Measurements from ENCODE around the gene COG7. TPM values are rescaled to one million over a fixed set of nuclear protein-coding genes. Genes with fewer than 3 reads are reported as not detected.

The COG7 gene
- total and polyA plus RNA-seq, 2 of the 13 experiments (the other 11 are each of a cell fraction or from before 2014, with no cell fraction given): 12.6 to 54.5 TPM

DNA sequence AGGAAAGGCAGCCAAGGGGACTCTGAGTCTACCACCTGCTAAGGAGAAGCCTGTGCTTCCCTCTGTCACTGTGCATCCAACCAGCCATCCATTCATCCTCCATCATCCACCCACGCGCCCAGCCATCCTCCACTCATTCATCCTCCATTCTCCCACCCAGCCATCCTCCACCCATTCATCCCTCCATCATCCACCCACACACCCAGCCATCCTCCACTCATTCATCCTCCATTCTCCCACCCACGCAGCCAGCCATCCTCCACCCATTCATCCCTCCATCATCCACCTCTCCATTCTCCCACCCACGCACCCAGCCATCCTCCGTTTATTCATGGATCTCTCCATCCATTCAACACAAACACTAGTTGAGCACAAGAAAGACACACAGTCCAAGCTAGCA is 74.1 kb downstream of the COG7 start (continued):
- TF ChIP-seq, protein P1, sequence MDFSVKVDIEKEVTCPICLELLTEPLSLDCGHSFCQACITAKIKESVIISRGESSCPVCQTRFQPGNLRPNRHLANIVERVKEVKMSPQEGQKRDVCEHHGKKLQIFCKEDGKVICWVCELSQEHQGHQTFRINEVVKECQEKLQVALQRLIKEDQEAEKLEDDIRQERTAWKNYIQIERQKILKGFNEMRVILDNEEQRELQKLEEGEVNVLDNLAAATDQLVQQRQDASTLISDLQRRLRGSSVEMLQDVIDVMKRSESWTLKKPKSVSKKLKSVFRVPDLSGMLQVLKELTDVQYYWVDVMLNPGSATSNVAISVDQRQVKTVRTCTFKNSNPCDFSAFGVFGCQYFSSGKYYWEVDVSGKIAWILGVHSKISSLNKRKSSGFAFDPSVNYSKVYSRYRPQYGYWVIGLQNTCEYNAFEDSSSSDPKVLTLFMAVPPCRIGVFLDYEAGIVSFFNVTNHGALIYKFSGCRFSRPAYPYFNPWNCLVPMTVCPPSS (IDR thresholded peaks at IDR 0.05): 0 out of 2 replicates have a peak, but pooled peaks have one; percentile 75
- TF ChIP-seq JUNB (CRISPR knock-in tag; IDR thresholded peaks at IDR 0.05; ENCODE audit: borderline replicate concordance) (0 out of 2 replicates have a peak, but pooled peaks have one; percentile 39), ZBTB38 (CRISPR knock-in tag; IDR thresholded peaks at IDR 0.05) (no peak), HDAC2 (CRISPR knock-in tag; IDR thresholded peaks at IDR 0.05) (no peak)

DNA sequence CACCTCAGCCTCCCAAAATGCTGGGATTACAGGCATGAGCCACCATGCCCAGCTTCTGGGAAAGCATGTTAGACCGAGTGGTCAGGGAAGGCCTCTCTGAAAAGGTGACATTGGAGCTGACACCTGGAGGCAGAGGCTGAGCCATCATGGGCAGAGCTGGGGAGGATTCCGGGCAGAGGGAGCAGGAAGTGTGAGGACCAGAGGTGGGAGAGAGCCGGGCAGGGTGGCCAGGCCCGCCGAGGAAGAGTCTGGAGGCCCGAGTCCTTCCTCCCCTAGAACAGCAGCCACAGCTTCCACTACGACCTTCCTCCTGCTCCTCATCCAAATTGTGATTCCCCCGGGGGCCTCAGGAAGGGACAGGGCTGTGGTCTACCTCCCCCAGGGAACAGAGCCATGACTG is 74.7 kb downstream of the COG7 start:
- H3K79me2 ChIP-seq (ENCODE audit: insufficient read depth, low read length): no peaks in the 10 kb centered on the region
- DNase-seq (ENCODE audit: low spot score) (no peak), FAIRE-seq (no peak), ATAC-seq (no peak)
- CTCF ChIA-PET (ENCODE audit: low intra/inter-chr PET ratio, low total read pairs): no interaction called here
- no peak overlapping the region for H2AFZ ChIP-seq (ENCODE audit: low read length)
- H4K20me1 ChIP-seq (ENCODE audit: insufficient read depth, low read length): no peaks in the 10 kb centered on the region; the same call in 1 of the 2 replicates
- no peak overlapping the region for H3K4me3 ChIP-seq (replicated peaks in 1 of 3; ENCODE audit: insufficient read depth in 1 of 3, low read depth in 2 of 3, low read length in 3 of 3)
- TF ChIP-seq ZNF761 (CRISPR knock-in tag; conservative IDR thresholded peaks at IDR 0.05): no peak
- TF ChIP-seq, protein P2, sequence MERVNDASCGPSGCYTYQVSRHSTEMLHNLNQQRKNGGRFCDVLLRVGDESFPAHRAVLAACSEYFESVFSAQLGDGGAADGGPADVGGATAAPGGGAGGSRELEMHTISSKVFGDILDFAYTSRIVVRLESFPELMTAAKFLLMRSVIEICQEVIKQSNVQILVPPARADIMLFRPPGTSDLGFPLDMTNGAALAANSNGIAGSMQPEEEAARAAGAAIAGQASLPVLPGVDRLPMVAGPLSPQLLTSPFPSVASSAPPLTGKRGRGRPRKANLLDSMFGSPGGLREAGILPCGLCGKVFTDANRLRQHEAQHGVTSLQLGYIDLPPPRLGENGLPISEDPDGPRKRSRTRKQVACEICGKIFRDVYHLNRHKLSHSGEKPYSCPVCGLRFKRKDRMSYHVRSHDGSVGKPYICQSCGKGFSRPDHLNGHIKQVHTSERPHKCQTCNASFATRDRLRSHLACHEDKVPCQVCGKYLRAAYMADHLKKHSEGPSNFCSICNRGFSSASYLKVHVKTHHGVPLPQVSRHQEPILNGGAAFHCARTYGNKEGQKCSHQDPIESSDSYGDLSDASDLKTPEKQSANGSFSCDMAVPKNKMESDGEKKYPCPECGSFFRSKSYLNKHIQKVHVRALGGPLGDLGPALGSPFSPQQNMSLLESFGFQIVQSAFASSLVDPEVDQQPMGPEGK (CRISPR knock-in tag; IDR thresholded peaks at IDR 0.05): no peak
- no peak for TF ChIP-seq FOXA3 (CRISPR knock-in tag; IDR thresholded peaks at IDR 0.05)
- no peak for TF ChIP-seq SP140L (CRISPR knock-in tag; IDR thresholded peaks at IDR 0.05; ENCODE audit: borderline replicate concordance)
- no peak overlapping the region for H3K4me2 ChIP-seq (ENCODE audit: low read depth, low read length)
- no peak overlapping the region for H3K9ac ChIP-seq (ENCODE audit: insufficient read depth, low read depth, low read length)
- no peak overlapping the region for H3K27ac ChIP-seq (ENCODE audit: extremely low read length, insufficient read depth, low read length)
- peaks cover 4 to 19% of the 10 kb centered on the region in 2 experiments; a peak in 4 of 5 replicates for H3K27me3 ChIP-seq (ENCODE audit: control insufficient read depth in 1 of 2, insufficient read depth in 2 of 2, low read length in 2 of 2)
- no peaks in the 10 kb centered on the region for H3K36me3 ChIP-seq (replicated peaks in 1 of 2; ENCODE audit: control insufficient read depth in 1 of 2, insufficient read depth in 2 of 2, low read length in 2 of 2)
- 2% methylated on average over 8 of the region's 8 CpGs for WGBS (ENCODE audit: low lambda C conversion rate)
- H3K4me1 ChIP-seq (ENCODE audit: insufficient read depth, low read length): no peaks in the 10 kb centered on the region
- intact Hi-C loops (cut with micrococcal nuclease; ENCODE audit: unreplicated experiment) (no loop called here), in situ Hi-C loops (cut with HindIII; ENCODE audit: extremely low pct_ligation_motif_present, low pct_unique_long_range_greater_than_20kb) (no loop called here)
- no TSS peak for BruUV-seq (replicated peaks)
- H3K9me3 ChIP-seq (ENCODE audit: low read length): no peaks in the 10 kb centered on the region
- POLR2A ChIA-PET: no interaction called here

Data from HepG2 (cell line).